K562 (cell line): ENCODE results near the gene SRRD. TPM values are rescaled to one million over a fixed set of nuclear protein-coding genes. Genes with fewer than 3 reads are reported as not detected.

ENCODE experiments used
- ATAC-seq: fragments of 200-7000 bp; cut with Tn5 transposase; 3 replicates; pipeline ENCODE4 v1.9.1; 2020; ENCODE audit warnings: moderate library complexity
- BruUV-seq: library from RNA; stranded (reverse); fragments of 400-500 nt; replicated peaks from 2 replicates; lab custom pipeline; 2021; lab: Mats Ljungman, UMichigan
- CTCF ChIA-PET: fragments of 300-600 bp; formaldehyde crosslinking; extraction: SDS; loops from one replicate; lab custom pipeline; 2021; ENCODE audit warnings: low intra/inter-chr PET ratio; lab: Yijun Ruan, JAX
- POLR2A ChIA-PET: fragments of 300-600, 350-650 bp; sonication (Branson Sonifier 250); formaldehyde crosslinking; extraction: SDS; loops from one replicate; lab custom pipeline; 2021; ENCODE audit warnings: antibody characterized with exemption, inconsistent platforms; lab: Yijun Ruan, JAX
- DNase-seq, 4 experiments: peaks; one replicate each; pipeline versions ENCODE4 v3.0.0 to v3.0.0-alpha.2; 2011 to 2018; ENCODE audit warnings: low spot score in 3 of 4, mixed read lengths in 3 of 4; ENCODE audit errors: extremely low read depth in 1 of 4
- FAIRE-seq: peaks from 2 replicates; lab custom pipeline; 2011; peaks lifted over from hg19 to GRCh38; lab: Jason Lieb, UNC
- H2AFZ ChIP-seq: 2 replicates; pipeline ENCODE4 v1.6.0; 2011; ENCODE audit warnings: low read depth, low read length, control low read depth, inconsistent platforms
- H3K27ac ChIP-seq: fragments of 200-600 bp; 3 replicates; pipeline ENCODE4 v1.8.0; 2011; ENCODE audit warnings: low read depth, mild to moderate bottlenecking, control low read depth, inconsistent platforms, low read length, moderate library complexity, mixed read lengths; ENCODE audit errors: extremely low read depth
- H3K27me3 ChIP-seq, 2 experiments: fragments of 300-600 bp in 1 of 2; 2 replicates in 1 of 2; 3 replicates in 1 of 2; pipeline versions ENCODE4 v1.6.0 to v1.8.0; 2011; ENCODE audit warnings: inconsistent platforms in 2 of 2, low read length in 2 of 2, mild to moderate bottlenecking in 1 of 2, mixed read lengths in 1 of 2, moderate library complexity in 1 of 2; ENCODE audit not compliant: control insufficient read depth in 2 of 2, insufficient read depth in 2 of 2
- H3K36me3 ChIP-seq: fragments of 300-600 bp; 3 replicates; pipeline ENCODE4 v1.8.0; 2011; ENCODE audit warnings: mild to moderate bottlenecking, low read length, inconsistent platforms; ENCODE audit not compliant: control insufficient read depth, insufficient read depth
- H3K4me1 ChIP-seq, 2 experiments: fragments of 200-600 bp in 1 of 2; replicated peaks in 1 of 2; 2 replicates in 1 of 2; 3 replicates in 1 of 2; pipeline versions ENCODE4 v1.5.1 to v1.8.0; 2011; ENCODE audit warnings: inconsistent platforms in 2 of 2, low read length in 2 of 2, mild to moderate bottlenecking in 1 of 2, mixed read lengths in 1 of 2, moderate library complexity in 1 of 2; ENCODE audit not compliant: control insufficient read depth in 2 of 2, insufficient read depth in 2 of 2
- H3K4me2 ChIP-seq: 2 replicates; pipeline ENCODE4 v1.6.1; 2011; ENCODE audit warnings: low read length, control low read depth, inconsistent platforms, mixed read lengths; ENCODE audit not compliant: insufficient read depth
- H3K4me3 ChIP-seq: fragments of 200-600 bp; sonication (generic), shearing (Covaris generic); 2 replicates; pipeline ENCODE4 v1.5.1; 2016; ENCODE audit warnings: control low read depth, inconsistent platforms
- H3K79me2 ChIP-seq: fragments of 200-600 bp; 3 replicates; pipeline ENCODE4 v1.8.0; 2011; ENCODE audit warnings: low read length, inconsistent platforms; ENCODE audit not compliant: control insufficient read depth, insufficient read depth
- H3K9ac ChIP-seq, 2 experiments: 2 replicates each; pipeline versions ENCODE4 v1.6.0 to v1.6.1; 2011; ENCODE audit warnings: low read depth in 2 of 2, low read length in 2 of 2, control low read depth in 1 of 2, inconsistent platforms in 1 of 2, mild to moderate bottlenecking in 1 of 2, mixed read lengths in 1 of 2; ENCODE audit not compliant: insufficient read depth in 1 of 2
- H3K9me1 ChIP-seq: one replicate; pipeline ENCODE4 v1.6.0; 2011; ENCODE audit warnings: inconsistent platforms, mild to moderate bottlenecking, low read length, moderate library complexity; ENCODE audit not compliant: control insufficient read depth, insufficient read depth
- H3K9me3 ChIP-seq: replicated peaks from 2 replicates; pipeline ENCODE4 v1.5.1; 2011; ENCODE audit warnings: low read depth, low read length, inconsistent platforms; ENCODE audit not compliant: control insufficient read depth, insufficient read depth
- H4K20me1 ChIP-seq: replicated peaks from 2 replicates; pipeline ENCODE4 v1.6.1; 2011; ENCODE audit warnings: low read length, inconsistent platforms, mixed read lengths; ENCODE audit not compliant: control insufficient read depth, insufficient read depth
- CLOCK ChIP-seq: fragments of 250-450 bp; sonication (Bioruptor Pico); IDR thresholded peaks from 2 replicates; pipeline ENCODE4 v1.4.0; 2020; ENCODE audit warnings: mild to moderate bottlenecking, moderate library complexity, borderline replicate concordance
- FOXJ2 ChIP-seq: fragments of 200-800 bp; sonication (Bioruptor generic); IDR thresholded peaks from 2 replicates; pipeline ENCODE4 v1.6.1; 2016; ENCODE audit warnings: missing genetic modification characterization, missing compliant biosample characterization
- FOXK1 ChIP-seq: sonication (generic); formaldehyde crosslinking; IDR thresholded peaks from 2 replicates; pipeline ENCODE4 v1.8.0; 2022; ENCODE audit warnings: missing genetic modification reagents, mild to moderate bottlenecking, borderline replicate concordance
- GTF2F1 ChIP-seq: IDR thresholded peaks from 2 replicates; pipeline ENCODE4 v1.6.1; 2011; ENCODE audit warnings: low read depth, low read length, improper control_type of control experiment
- HDAC1 ChIP-seq, 2 experiments: fragments of 450-650 bp; IDR thresholded peaks; 2 replicates each; pipeline ENCODE4 v1.6.1; 2016 to 2017; ENCODE audit warnings: inconsistent platforms in 1 of 2, mild to moderate bottlenecking in 1 of 2, moderate library complexity in 1 of 2
- KDM2B ChIP-seq: fragments of 250-450 bp; sonication (Bioruptor Pico); IDR thresholded peaks from 2 replicates; pipeline ENCODE4 v1.8.0; 2021; ENCODE audit warnings: mild to moderate bottlenecking, moderate library complexity
- KDM5B ChIP-seq: fragments of 200-600 bp; sonication (generic); IDR thresholded peaks from 2 replicates; pipeline ENCODE4 v1.6.1; 2012; ENCODE audit warnings: low read depth, mild to moderate bottlenecking, moderate library complexity, low read length, control low read depth, inconsistent platforms; ENCODE audit not compliant: insufficient replicate concordance
- MIER1 ChIP-seq: fragments of 450-650 bp; IDR thresholded peaks from 2 replicates; pipeline ENCODE4 v1.6.1; 2016; ENCODE audit warnings: antibody characterized with exemption, mild to moderate bottlenecking, low read depth
- NFRKB ChIP-seq: fragments of 450-650 bp; IDR thresholded peaks from 2 replicates; pipeline ENCODE4 v1.6.1; 2016; ENCODE audit warnings: low read depth
- PREB ChIP-seq: sonication (generic); formaldehyde crosslinking; IDR thresholded peaks from 2 replicates; pipeline ENCODE4 v1.8.1; 2023; ENCODE audit warnings: mild to moderate bottlenecking, missing genetic modification reagents
- XRCC5 ChIP-seq: fragments of 200-400 bp; formaldehyde crosslinking; IDR thresholded peaks from 2 replicates; pipeline ENCODE4 v1.6.1; 2017; ENCODE audit warnings: low read depth, mild to moderate bottlenecking, low read length
- ZNF232 ChIP-seq: sonication (generic); formaldehyde crosslinking; IDR thresholded peaks from 2 replicates; pipeline ENCODE4 v1.8.0; 2022; ENCODE audit warnings: mild to moderate bottlenecking, missing genetic modification reagents
- WGBS: fragments of 100-300 bp; shearing (Covaris generic); methylation state at CpG from one replicate; pipeline ENCODE4 v1.1.6; 2016; ENCODE audit warnings: low coverage, mixed read lengths; ENCODE audit not compliant: insufficient coverage; ENCODE audit errors: missing lambda C conversion rate; 5-methylcytosine and 5-hydroxymethylcytosine counted together
- in situ Hi-C: fragments of 300-500 bp; cut with MboI; formaldehyde crosslinking; loops from 4 replicates; pipeline ENCODE4 v1.15.0; 2018; ENCODE audit warnings: inconsistent platforms, mixed read lengths
- intact Hi-C: fragments of 100-400 bp; cut with micrococcal nuclease; formaldehyde crosslinking; loops from 2 replicates; pipeline ENCODE4 v1.14.2; 2022
- polyA plus RNA-seq, 8 experiments: library from polyadenylated mRNA; depleted of rRNA in 4 of 8; stranded (reverse) in 5 of 8; unstranded in 3 of 8; fragments of >200 nt; fragmentation: Nextera tagmentation in 2 of 8; fragmentation: Illumina TruSeq in 1 of 8; extraction: Ambion mirVana in 2 of 8; extraction: Trizol in 1 of 8; gene quantifications; 2 replicates each; pipeline versions ENCODE4 v1.2.1 to v1.2.3, GENCODE V29; 2011 to 2014; ENCODE audit warnings: inconsistent platforms in 1 of 8, missing spikeins in 1 of 8
- total RNA-seq, 7 experiments: library from RNA; depleted of rRNA in 6 of 7; stranded (reverse); fragments of >200 nt in 6 of 7; fragmentation: Illumina TruSeq in 2 of 7; extraction: Trizol in 2 of 7; gene quantifications; 2 replicates each; pipeline versions ENCODE4 v1.2.1 to v1.2.3, GENCODE V29; 2011 to 2021; ENCODE audit warnings: low replicate concordance in 1 of 7

Gene SRRD
- total and polyA plus RNA-seq, 9 of the 15 experiments (the other 6 are each of a cell fraction or from before 2014, with no cell fraction given): 4.9 to 59.4 (median 34.4) TPM

- no peak for DNase-seq
- H3K9me3 ChIP-seq: no peaks in the 10 kb centered on the region
- TF ChIP-seq HDAC1 (IDR thresholded peaks at IDR 0.05) (no peak), NFRKB (no peak), MIER1 (no peak), ZNF232 (CRISPR knock-in tag) (no peak), XRCC5 (no peak), GTF2F1 (no peak), KDM5B (no peak), FOXK1 (no peak), KDM2B (CRISPR knock-in tag) (no peak), FOXJ2 (tag) (no peak), PREB (CRISPR knock-in tag) (no peak), CLOCK (CRISPR knock-in tag) (no peak)
- TF ChIP-seq, all 486 proteins: peak for 0
- Histone ChIP-seq H3K79me2 (no peaks in the 10 kb centered on the region; the same call in 2 of the 3 replicates), H2AFZ (no peak overlapping the region), H3K4me3 (no peak overlapping the region), H3K27ac (no peak overlapping the region), H3K4me2 (no peak overlapping the region), H4K20me1 (no peaks in the 10 kb centered on the region), H3K4me1 (peaks cover 5 to 7% of the 10 kb centered on the region in 2 experiments; a peak in 3 of 5 replicates), H3K9ac (no peak overlapping the region), H3K36me3 (peaks cover 88% of the 10 kb centered on the region), H3K9me1 (no peaks in the 10 kb centered on the region), H3K27me3 (no peaks in the 10 kb centered on the region)
- ATAC-seq (no peak), FAIRE-seq (no peak)
- ChIA-PET CTCF (interaction anchor here (1.2 kb wide), 1 partner anchor 162 kb away, joined by 5 read pairs; no protein-coding TSS in a partner anchor), POLR2A (no interaction called here)
- intact Hi-C loops (no loop called here), in situ Hi-C loops (no loop called here)
- 100% methylated on average over 1 of the region's 1 CpG for WGBS
- BruUV-seq: no TSS peak
Measured at GRCh38 chr22:26503758-26504157, 20.1 kb downstream of the SRRD start.
